H1 (cell line): ENCODE results near the gene ABI1. TPM values are rescaled to one million over a fixed set of nuclear protein-coding genes. Genes with fewer than 3 reads are reported as not detected.

ENCODE experiments used
- CBX8 ChIP-seq: fragments of 300-800, 300-1000 bp; sonication (generic); IDR thresholded peaks from 2 replicates; pipeline ENCODE4 v1.7.1; 2016; ENCODE audit warnings: low read depth, low read length, borderline replicate concordance
- RFX5 ChIP-seq: IDR thresholded peaks from 2 replicates; pipeline ENCODE4 v1.6.1; 2011; ENCODE audit warnings: low read depth, low read length, improper control_type of control experiment, borderline replicate concordance
- polyA plus RNA-seq, 7 experiments: library from polyadenylated mRNA; depleted of rRNA in 3 of 7; stranded (reverse) in 5 of 7; unstranded in 2 of 7; fragments of >200 nt in 5 of 7; fragments of 200-250 nt in 2 of 7; gene quantifications; 1 replicate in 5 of 7; 2 replicates in 1 of 7; 4 replicates in 1 of 7; pipeline versions ENCODE4 v1.2.1 to v1.2.3, GENCODE V29; 2011 to 2013; ENCODE audit warnings: missing spikeins in 2 of 7, mixed read lengths in 2 of 7
- total RNA-seq: library from RNA; stranded (reverse); fragmentation: NEBNext Ultra II Directional; extraction: Animal tissue kit (Norgen Biotek cat#: 25700); gene quantifications from 2 replicates; pipeline ENCODE4 v1.2.1, GENCODE V29; 2021
- TF ChIP-seq, protein P1 (sequence below), 3 experiments: IDR thresholded peaks; 1 replicate in 2 of 3; 2 replicates in 1 of 3; pipeline versions ENCODE4 v1.5.1 to v1.6.1; 2011; ENCODE audit warnings: low read length in 3 of 3, mild to moderate bottlenecking in 3 of 3, inconsistent platforms in 2 of 3, low read depth in 1 of 3, moderate library complexity in 1 of 3; ENCODE audit not compliant: insufficient read depth in 1 of 3; ENCODE audit errors: control extremely low read depth in 1 of 3

Gene ABI1
- total and polyA plus RNA-seq, 2 of the 8 experiments (the other 6 are each of a cell fraction or from before 2014, with no cell fraction given), result 35.4 to 37.0 TPM

DNA sequence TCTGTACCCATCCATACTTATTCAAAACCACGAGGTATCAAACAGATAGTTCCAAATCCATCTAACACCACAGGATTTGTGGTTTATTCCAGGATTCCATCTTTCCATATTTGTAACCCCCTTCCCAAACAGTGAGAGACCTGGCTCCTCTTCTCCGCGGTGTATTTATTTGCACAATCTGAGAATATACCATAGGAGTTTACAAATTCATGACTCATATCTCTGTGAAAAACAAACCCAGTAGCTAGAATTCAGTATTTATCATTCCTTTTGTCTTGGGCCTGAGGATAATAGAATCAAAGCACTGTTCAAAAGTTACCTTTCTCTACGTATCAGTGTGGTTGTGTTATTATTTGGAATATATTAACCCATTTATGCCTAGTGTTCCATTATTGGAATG, 131.4 kb downstream of the ABI1 start (continued):
- TF ChIP-seq, protein P1, sequence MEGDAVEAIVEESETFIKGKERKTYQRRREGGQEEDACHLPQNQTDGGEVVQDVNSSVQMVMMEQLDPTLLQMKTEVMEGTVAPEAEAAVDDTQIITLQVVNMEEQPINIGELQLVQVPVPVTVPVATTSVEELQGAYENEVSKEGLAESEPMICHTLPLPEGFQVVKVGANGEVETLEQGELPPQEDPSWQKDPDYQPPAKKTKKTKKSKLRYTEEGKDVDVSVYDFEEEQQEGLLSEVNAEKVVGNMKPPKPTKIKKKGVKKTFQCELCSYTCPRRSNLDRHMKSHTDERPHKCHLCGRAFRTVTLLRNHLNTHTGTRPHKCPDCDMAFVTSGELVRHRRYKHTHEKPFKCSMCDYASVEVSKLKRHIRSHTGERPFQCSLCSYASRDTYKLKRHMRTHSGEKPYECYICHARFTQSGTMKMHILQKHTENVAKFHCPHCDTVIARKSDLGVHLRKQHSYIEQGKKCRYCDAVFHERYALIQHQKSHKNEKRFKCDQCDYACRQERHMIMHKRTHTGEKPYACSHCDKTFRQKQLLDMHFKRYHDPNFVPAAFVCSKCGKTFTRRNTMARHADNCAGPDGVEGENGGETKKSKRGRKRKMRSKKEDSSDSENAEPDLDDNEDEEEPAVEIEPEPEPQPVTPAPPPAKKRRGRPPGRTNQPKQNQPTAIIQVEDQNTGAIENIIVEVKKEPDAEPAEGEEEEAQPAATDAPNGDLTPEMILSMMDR (IDR thresholded peaks at IDR 0.05; ENCODE audit: control extremely low read depth in 1 of 3, insufficient read depth in 1 of 3, low read depth in 1 of 3, low read length in 3 of 3), result no peak
- TF ChIP-seq RFX5, result no peak
- no peak for TF ChIP-seq CBX8
